Measurements from ENCODE around the gene MKI67.

The MKI67 gene

DNA sequence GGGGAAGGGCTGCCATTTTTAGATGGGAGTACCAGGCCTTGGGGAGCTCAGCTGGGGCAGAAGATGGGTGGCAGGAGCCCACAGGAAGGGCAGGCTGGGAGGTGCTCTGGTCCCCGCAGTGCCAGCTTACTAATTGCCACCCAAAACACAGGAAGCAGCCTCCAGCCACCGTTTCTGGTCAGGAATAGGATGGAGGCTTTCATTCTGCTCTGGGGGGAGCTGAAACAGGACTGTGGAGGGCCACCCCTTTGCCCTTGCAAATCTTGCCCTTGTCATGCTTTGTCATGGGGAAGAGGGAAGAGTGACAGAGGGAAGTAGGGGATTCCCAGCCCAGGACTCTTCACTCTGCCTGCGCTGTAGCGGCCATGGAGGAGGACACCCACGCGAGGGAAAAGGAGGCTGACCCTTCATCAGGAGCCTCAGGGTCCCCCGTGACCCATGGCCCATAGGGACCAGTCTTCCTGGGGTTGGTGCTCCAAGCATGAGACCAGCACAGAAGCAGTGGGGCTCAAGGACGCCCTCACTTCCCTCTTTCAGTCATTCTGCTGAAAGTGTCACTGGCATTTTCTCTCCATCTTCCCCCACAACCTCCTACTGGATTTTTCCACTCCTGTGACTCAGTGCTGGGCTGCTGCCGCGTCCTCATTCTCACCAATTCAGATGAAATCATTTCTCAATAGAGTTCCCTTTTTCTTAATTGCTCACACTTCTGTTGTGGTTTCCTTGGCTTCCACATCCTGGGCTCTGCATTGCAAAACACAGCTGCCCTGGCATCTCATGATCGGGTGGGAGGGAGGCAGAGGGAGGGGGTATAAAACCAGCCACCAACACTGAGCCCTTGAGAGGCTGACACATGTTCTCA lies 61.9 kb downstream of the MKI67 start:
- DNase-seq = peak; percentile 72

DNA sequence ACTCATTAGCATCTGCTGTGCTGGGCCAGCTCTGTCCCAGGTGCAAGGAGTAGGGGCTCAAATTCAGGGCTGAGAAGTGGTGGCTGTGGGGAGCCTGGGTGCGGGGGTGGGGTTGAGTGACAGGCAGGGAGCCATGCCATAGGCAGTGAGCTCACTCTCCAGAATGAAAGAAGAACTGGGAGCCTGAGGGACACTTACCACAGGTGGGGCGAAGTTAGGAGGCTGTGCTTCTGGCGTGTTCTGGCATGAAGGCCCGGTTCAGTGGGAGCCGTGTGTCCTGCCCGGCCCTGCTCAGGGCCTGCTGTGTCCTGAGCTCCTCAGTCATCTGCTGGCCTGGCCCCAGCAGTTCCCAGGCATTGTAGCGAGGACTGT lies 62.5 kb downstream of the MKI67 start:
- no peak for DNase-seq

DNA sequence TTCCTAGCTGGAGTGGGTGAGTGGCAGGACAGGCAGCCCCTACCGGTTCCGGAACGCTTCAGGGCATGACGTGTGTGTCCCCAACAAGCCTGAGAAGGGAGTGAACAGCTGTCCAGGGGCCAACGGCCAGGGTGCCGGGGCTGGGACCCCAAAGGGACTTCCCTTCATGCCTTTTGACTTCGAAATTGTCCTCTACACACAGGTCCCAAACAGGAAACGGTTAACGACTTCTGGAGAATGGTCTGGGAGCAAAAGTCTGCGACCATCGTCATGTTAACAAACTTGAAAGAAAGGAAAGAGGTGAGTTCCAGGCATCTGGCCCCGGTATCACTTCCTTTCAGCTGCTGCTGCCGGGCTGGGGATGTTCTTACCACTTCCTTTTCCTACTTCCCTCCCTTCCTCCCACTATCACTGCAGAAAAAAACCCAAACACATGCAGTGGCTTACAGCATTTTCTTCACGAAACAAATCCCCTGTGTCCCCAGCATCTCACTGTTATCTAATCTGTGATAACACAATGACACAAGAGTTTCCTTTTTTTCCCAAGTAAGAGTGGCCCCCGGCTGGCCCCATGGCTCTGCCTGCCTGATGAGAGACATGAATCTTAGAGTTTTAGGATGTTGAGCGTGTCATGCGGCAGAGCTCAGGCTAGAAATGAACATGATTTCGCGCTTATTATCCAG lies 63.2 kb downstream of the MKI67 start:
- peak; percentile 75 for DNase-seq

DNA sequence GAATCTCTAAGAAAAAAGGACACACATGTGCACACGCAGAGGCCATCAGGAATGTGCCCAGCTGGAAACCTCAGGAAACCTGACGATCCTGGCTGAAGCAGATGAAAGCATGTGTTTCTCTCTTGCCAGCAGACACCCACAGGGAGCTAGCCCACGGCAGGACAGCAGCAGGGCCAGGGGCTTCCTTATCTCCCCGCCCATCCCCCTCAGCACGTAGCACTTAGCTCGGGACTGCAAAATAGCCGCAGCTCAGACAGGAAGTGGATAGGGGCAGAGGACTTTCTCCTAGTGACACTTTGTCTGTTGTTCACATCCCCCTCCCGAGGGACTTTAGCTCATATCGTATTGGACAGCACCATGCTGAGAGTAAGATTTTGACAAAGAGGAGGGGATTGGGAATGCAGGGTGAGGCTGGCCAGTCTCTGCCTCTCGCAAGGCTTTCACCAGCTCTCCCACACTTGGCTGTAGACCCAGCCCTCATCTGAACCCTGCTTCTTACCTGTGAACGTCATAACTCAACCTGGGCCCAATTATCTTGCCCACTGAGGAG lies 63.8 kb downstream of the MKI67 start:
- peak; percentile 36 for DNase-seq

DNA sequence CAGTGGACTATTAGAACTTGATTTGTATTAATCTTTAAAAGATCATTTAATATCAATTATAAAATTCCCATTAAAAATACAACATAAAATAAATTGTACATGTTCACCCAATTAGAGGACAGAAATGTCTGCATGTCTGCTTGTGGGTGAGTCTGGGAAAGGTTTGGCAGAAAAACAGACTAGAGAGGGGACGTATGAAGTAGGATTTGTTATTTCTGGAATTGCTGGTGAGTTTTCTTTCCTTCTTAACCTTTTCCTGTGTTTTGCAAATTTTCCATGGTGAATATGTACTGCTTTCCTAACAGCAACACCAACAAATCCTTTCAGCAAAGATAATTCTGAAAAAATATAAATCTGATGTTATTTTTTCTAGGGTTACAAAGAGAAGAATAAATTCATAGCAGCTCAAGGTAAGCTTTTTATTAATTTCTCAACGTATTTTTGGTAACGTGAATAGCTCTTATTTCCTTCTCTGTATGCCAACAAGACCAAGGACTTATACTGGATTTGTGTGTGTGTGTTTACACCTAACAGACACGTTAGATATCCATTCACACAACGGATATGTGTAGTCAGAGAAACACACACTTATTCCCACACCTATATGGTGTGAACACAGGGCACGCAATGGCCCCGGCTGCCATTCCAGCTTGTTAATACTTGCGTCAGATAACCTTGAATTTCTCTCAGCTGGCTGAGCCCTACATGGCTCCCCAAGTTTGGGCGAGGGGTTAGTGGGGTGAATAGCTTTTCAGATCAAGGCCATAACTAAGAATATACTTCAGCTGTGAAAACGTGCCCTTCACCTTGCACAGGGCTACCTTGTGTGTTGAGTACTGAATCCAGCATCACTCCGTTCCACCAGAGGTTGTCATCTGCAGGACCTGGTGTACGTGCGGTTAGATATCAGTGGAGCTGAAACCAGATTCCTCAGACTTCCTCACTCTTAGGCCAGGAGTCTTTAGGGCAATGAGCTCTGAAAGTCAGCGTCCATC lies 64.6 kb downstream of the MKI67 start:
- DNase-seq = no peak

DNA sequence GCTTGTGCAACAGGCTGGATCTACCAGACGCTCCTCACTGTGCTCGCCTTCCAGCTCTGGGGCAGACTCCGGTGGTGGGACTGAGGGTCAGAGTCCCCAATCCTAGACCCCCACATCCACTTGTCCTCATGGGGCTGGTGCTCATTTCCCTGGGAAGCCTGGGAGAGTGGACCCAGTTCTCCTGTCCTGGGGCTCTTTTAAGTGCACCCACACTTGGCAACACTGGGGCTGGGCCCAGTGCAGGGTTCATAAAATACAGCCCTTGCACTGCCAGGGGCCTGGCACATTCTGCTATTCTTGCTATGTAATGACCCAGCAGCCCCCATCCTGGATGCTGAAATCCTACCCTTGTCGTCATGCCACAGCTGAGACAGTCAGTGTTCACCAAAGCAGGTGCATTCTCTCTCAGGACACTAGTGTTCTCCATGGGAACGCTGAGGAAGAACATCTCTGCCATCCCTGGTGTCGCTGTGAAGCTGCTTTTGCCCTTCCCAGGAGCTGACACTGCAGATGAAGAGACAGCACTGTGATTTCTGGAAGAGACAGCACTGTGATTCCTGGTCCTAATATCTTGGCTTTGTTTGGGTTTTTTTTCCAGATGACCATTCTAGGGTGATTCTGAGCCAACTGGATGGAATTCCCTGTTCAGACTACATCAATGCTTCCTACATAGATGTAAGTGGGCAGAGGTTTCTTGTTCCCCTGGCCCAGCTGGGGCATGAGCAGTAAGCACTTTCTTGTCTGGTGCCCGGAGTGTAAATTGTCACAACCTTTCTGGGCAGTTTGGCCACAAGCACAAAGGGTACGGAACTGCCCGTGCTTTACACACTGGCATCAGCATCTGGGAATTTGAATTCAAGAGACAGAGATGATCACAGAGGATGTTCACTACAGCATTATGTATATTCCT lies 65.6 kb downstream of the MKI67 start:
- DNase-seq = no peak

DNA sequence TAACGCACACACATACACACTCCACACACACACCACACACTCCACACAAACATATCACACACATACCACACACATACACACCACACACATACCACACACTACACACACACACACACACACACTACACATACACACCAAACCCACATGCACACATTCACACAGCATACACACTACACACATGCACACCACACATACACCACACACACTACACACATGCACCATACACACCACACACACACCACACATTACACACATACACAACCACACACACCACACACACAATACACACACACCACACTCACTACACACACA lies 66.3 kb downstream of the MKI67 start:
- DNase-seq = no peak

DNA sequence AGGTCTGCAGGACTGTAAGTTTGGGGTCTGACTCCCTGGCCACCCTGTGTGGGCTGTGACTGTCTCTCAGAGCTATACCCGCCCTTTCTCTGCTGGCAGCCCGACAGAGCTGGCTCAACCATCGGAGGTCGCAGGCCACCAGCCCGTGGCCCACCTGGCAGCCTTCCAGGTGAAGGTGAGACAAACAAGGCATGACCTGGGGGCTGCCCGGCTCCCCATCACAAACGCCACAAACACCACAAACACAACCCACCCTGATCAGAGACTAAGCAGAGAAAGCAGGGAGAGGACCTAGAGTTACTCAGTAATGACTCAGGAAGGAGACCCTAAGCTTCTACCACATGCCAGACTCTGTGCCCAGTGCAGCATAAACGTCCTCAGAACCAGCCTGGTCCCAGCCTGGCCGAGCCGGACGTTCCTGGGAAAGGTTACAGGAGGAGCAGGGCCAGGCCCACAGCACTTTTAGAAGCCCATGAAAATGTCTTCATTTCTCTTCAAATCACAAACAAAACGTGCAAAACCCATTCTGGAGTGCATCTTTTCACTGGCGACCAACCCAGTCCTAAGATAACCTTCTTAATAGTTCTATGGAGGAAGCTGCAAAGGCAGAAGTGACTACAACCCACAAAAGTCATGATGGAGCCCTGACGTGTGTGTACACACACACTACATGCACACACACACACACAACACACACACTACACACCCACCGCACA lies 66.8 kb downstream of the MKI67 start:
- DNase-seq = no peak

DNA sequence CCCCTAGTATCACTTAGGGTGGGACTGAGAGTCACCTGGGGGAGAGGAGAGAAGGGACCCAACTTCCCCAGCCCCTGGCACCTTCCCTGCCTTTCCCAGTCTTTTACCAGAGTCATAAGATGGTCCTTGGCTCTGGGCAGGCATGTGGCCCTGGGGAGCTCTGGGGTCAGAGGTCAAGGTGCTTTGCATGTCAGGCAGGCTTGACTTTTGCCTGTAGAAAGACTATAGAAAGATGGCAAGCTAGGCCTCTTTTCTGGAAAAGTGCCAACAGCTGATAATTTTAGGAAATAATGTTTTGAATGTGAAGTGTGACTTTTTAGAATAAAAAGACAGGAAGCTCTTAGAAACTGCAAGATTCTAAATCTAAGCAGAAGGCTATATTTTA lies 67.5 kb downstream of the MKI67 start:
- no peak for DNase-seq

DNA sequence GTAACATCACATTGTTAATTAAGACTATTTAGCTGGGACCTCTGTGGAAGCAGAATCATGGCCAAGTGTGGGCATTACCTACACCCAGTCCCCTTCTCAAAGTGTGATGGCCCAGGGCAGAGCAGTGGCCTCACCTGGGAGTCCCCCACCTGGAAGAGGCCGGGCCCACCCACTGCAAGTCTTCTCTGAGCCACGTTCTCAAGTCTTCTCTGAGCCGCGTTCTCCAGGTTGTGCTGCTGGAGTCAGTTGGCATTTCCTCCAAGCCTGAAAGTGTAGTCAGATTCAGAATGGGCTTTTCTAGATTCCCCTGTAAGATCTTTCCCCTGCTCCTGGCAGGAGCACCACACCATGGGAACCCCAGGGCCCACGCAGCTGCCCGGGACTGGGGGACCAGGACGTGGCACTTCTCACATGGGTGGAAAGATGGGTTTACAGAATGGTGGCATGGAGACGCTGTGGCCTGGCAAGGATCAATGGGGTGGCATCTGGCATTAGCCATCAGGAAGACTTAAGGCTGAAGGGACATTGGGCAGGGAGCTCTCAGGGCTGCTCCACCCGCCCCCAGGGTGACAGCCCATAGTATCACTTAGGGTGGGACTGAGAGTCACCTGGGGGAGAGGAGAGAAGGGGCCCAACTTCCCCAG lies 68.0 kb downstream of the MKI67 start:
- no peak for DNase-seq

DNA sequence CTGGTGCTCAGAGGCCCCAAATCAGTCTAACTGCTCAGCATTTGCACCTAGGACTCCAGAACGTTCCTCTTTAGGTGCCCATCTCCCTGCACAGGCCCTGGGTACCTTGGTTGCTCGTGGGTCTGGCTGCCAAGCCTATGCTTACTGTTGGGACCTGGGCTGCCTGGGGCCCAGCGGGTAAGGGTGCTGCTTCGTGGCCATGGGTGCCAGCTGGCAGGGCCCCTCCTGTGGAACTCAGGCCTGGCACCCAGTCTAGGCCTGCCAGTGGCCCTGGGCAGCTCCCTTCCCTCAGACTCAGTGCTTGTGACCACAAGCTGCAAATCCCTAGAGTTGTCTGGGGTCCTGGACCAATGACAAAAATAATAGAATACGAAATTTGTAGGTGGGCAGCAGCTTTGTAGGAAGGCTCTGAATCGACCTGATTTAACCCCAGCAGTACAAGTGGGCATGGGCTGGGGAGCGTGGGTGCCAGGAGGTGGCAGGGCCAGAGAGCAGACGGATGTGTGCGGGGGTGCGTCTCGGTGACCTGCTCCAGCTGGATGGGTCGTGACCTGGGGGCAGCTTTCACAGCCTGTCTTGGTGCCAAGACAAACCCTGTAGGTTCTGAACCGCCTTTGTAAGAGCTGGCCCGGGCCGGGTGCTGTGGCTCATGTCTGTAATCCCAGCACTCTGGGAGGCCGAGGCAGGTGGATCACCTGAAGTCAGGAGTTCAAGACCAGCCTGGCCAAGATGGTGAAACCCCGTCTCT lies 69.7 kb downstream of the MKI67 start:
- no peak for DNase-seq

DNA sequence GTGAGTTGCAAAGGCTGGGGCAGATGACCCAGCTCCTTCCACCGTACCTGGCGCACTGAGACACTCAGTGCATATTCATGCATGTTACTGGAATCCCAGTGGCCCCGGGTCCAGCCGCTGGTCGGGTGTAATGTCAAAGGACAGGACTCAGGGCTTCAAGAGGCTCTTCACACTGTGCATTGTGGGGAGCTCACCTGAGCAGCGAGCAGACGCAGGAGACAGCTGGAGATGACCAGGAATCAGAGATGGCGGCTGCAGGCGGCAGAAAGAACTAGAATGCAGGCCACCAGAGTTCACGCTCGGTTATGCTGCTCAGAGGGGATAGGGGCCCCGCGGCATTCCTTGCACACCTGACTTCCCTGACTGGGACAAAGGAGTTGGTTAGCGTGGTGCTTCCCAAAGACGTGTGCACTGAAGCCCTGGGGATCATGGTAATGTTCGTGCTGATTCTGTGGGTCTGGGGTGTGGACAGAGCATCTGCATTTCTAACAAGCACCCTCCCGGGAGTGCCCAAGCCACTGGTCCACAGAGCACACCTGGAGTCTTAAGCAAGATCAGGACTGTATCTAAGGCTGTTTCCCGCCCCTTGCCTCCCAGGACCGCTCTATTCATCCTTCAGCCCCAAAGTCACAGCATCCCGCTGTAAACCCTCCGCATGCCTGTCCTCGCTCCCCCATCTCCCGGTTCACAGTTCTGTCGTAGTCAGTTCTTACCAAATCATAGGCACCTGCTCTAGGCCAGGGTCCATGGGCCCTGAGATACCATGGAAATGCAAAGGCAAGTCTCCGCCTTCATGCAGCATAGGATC lies 71.0 kb downstream of the MKI67 start:
- DNase-seq = no peak

DNA sequence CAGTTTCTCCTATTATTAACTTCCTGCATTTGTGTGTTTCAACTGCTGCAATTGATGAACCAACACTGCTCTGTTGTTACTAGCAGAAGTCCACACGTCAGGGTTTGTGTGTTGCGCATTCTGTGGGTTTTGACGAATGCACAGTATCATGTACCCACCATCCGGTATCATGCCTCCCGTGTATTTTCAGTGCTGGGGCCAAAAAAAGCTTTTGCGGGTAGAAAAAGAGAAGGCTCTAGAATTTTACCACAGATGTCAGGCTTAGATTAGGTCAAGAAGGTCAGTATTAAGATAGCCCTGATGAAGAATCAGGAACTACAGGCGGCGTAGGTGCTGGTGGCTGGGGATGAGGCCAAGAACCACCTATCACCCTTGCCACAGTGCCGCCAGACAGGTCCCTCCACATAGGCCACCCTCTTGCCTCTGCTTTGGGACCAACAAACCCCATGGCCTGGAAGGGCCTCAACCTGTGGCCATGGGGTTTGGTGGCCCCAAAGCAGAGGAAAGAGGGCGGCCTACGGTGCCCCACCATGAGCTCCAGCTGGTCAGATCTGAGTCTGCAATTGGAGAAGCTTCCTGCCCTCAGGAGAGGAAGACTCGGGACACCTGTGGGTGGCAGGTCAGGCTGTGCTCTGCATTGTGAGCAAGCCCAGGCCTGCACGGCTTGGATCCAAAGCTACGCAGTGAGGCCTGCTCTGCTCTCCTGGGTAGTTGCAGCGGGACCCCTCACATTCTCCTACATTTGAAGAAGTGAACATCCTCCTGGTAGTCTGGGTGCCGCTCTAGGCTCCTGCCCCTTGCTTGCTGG lies 71.9 kb downstream of the MKI67 start:
- no peak for DNase-seq

DNA sequence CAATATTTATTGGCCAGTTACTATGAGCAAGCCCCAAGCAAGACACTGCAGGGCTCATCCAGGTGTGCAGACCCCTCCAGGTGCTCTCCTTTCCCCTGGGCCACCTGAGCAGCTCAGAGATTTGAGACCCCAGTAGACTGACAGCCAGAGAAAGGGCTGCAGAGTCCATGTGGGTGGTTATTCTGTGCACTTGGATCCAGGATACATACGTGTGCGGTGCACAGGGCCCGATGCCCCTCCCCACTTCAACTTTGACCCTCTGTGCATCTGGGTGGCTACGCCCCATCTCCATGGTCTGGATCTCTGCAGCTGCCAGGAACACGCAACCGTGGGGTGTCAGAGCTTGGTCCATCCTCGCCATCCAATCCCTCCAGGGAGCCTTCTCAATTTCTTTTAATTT lies 72.9 kb downstream of the MKI67 start:
- no peak for DNase-seq

DNA sequence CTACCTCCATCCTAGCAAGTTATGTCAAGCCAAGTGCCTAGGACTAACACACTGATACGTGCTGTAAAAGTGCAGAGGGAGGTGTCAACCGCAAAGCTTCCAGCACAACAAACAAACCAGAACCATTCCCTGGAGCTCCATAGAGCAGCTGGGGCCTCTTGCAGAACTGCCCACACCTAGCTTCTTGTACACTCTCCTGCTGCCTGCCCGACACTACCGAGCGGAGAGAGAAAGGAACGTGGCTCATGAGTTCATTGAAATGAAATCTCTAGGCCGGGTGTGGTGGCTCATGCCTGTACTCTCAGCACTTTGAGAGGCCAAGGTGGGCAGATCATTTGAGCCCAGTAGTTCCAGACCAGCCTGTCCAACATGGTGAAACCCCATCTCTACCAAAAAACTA lies 73.5 kb downstream of the MKI67 start:
- no peak for DNase-seq

DNA sequence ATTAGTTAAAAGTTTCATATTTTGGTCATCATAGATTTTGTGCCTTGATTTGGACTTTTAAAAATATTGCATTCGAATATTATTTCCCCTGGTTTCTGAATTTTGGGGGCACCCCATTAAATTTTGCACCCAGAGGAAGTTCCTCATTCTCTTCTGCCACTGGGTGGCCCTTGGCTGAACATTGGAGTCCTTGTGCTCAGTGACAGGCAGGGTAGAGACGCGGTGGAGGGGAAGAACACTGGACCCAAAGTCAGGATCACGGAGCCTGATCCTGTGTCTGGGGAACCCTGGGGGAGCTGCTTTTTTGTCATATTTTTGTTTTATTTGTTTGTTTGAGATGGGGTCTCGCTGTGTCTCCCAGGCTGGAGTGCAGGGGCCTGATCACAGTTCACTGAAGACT lies 74.7 kb downstream of the MKI67 start:
- no peak for DNase-seq

DNA sequence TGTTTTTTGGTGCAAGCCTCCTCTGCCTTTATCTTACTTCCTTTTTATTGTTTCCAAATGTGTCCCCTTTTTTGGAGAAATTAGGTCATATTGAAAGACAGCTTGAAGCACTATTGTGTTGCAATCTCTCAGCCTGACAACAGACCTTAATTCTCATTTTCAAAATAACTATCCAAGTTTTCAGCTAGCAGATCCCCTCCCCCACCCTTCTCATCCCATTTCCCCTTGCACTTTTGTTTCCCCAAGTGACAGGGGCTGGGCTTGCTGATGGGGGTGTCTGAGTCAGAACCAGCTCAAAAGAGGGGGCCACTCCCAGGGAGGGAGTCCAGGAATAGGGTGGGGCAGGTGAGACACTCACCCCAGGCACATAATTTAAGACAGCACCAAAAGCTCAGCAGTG lies 75.3 kb downstream of the MKI67 start:
- DNase-seq = no peak

DNA sequence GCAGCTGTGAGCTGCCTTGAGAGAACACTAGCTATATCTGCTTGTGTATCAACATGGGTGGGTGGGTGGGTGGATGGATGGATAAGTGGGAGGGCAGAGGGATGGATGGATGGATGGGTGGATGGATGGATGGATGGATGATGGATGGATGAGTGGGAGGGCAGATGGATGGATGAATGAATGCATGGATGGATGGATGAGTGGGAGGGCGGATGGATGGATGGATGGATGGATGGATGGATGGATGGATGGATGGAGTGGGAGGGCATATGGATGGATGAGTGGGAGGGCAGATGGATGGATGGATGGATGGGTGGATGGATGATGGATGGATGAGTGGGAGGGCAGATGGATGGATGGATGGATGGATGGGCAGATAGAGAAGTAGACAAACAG lies 76.1 kb downstream of the MKI67 start:
- no peak for DNase-seq
